IPS-NIHi7 (cell line): ENCODE results near the gene ELL.

Source experiments
- DNase-seq: peaks from one replicate; pipeline ENCODE4 v3.0.0; 2012; ENCODE audit warnings: mixed read lengths; ENCODE audit errors: extremely low spot score

Gene ELL

DNA sequence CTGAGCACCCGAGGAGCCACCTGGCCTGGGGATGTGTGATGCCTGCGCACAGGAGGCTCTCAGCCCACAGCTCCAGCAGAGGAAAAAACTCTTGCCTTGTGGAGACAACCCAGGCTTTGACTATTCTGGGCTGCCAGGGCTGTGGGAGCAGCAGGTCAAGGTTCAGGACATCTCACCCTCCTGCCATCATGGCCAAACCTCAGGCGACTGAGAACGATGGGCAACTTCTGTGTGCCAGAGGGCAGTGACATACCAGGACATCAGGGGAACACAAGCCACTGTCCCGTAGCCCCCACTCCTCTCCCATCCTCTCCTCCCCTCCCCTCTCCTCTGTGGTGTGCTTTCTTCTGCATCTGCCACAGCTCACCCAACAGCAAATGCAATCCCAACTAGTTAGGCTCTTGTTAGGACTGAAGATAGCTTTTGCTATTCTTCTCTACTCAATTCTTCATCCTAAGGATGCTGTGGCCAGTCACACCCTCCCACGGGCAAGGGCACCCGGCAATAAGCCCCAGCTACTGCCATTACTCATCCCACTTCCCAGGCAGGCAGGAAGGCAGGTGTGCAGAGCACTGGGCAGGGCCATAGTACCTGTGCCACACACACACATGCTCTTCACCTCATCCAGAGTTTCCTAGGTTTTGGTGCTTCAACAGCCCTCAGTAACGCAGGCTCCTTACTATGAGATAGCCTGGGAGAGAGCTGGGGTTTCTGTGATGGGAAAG lies 16.8 kb downstream of the ELL start:
- no peak for DNase-seq

DNA sequence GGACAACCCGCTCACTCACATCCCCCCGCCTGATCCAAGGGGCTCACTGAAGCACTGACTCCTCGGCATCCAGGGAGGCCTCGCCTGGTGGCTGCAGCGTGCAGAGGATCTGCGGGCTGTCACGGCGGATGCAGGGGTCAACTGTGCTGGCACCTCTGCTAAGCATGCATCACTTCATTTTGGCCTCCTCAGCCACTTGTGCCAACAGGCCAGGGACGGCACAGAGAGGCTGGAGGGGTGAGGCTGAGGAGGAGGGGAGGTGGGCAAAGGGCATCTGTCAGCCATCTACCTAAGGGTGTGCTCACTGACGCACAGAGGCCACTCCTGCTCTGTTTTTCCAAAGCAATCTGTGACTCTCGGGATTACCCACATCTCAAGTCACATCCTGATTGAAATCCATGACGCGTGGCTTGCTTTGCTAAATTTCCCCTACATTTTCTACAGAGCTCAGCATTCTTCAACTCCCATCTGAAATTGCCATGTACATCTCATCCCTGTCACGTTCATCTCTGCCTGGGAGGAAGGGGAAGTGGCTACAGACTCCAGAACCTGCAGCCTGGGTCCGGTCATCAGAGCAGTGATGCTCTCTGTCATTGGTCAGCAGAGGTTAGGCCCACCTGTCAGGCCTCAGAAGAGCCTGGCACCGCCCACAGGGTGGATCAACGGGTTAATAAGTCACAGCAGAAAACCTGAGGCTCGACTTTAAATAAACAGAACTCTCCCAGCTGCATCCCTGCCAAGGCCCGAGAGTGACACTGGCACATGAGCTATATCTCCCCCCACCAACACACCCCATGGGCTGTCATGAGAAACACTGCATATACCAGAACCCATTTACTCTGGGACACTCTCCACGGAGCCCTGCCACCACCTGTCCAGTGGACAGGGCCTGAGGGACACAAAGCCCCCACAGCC lies 17.6 kb downstream of the ELL start:
- DNase-seq = no peak

DNA sequence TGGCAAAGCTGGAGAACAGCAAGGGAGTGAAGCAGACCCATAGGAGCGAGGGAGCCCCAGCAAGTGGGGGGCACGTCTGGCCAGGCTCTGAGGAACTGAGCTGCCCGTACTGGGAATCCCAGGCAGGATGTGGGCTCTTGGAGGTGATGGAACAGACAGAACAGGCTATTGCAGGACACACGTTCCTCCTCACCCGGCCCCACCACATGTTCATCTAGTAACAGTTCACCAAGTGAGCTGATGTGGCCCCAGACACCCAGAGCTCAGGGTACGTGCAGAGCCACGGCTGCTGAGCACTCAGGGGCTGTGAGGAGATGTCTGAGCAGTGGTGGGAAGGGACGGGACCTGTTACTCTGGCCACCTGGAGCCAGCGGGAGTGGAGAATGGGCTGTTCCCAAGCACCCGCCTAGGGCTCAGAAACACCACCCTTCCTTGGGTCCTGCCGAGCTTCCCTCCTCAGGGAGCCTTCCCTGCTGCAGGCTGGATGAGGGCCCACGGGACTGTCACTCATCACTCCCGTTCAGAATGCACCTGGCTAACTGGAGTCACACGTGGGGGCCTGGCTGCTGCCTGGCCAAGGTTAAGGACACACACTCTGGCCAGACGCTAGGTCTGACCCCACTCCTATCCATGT lies 18.4 kb downstream of the ELL start:
- DNase-seq = no peak

DNA sequence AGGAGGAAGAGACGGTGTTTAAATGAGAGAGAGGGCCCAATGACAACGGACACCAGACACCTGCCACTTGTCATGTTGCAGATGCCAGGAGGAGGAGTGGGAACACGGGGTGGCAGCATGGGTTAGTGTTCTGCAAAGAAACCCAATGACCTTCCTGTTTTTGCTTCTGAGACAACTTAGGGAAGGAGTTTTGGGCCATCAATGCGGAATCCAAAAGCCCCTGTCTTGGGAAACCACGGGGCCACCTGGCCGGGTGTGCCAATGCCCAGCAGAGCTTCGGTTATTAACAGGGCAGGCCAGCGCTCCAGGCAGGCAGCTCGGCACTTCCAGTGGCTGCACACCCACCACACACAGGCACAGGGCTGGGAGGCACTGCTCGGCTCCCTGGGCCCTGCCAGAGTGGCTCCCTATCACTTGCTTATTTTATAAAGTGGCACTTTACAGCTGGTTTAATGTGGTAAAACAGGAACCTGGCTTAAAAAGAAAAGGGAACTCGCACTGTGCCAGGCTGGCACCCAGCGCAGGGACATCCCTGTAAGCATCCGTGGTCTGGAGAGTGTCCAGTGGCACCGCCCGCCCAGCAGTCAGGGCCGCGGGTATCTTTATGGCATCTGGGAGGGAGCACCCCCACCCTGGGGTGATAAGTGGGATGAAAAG lies 19.1 kb downstream of the ELL start:
- DNase-seq = no peak

DNA sequence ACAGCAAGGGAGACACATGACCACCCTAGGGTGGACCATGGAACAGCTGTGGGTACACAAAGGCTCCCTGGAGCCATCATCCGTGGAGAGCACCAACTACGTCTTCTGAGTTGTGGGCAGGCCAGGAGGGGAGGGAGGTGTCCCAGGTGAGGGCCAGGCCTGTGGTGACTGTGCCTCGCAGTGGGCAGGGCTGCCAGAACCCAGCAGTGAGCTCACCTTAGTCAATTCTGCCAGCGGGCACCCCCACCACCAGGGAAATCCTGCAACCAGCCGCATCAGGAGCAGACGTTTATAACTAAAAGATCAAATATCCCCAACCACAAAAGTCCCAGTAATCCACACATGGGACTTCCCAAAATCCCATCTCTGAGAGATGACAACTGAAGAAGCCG lies 19.6 kb downstream of the ELL start:
- no peak for DNase-seq

DNA sequence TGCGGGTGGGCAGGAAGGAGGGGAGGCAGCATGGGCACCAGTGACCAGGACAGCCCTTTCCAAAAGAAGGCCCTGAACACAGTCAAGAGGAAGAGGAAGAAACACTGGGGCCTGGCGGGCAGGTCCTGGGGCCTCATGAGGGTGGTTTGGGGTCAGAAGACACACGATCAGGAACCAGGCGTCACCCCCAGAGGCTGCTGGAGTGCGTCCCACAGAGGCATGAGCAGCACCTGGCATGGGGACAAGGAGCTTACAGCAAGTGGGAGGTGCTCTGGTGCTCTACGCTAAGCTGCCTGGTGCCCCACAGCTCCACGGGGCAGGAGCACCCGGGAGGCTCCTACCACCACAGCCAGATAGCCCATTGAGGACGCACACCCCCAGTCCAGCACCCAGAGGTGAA lies 20.0 kb downstream of the ELL start:
- no peak for DNase-seq

DNA sequence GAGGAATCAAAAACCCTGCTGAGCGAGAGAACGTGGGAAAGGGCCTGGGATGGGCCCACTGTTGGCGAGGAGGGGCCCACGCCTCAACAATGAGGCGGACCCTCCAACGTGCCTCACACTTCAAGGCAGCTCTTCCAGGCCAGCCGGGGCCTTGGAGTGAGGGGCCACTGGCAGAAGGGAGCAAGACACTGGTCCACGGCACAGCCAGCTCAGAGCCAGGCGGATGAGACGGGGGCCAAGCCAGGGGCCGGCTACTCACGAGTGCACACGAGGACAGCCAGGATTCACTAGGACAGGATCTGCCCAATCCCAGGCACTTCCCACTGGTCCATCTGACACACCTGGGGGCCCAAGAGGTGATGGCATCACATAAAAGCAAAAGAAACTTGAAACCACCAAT lies 20.5 kb downstream of the ELL start:
- no peak for DNase-seq

DNA sequence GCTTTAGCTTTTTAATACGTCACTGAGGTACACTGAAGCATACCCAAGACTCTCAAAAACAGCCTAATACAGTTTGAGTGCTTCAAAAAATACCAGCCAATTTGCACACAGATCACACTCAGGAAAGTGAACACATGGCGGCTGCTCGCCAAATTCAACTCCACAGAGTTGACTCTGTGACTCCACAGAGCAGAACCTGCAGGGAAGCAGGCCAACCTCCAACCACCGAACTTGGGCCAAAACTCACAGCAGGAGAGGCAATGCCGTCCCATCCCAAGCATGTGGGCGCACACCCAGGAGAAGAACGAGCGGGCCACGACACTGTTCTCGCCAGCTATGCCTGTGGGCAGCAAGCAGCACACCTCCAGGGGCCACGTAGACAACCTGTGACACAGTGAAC lies 21.1 kb downstream of the ELL start:
- no peak for DNase-seq

DNA sequence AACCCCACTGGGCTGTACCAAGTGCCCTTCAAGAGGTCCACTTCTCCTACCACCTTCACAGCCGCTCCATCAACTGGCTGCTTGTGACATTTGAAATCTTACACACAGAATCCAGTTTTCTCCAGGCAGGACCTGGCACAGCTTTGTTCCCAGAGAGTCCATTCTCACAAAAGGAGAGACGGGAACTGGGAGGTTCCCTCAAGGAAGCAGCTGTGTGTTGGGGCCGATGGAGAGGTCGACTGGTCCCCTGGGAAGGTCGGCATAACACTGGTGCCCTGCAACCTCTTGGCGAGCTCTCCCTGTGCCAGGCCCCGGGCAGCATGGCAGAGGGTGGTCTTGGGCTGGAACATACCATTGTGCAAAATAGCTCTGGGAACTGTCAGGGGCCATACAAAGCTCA lies 21.5 kb downstream of the ELL start:
- DNase-seq = no peak

DNA sequence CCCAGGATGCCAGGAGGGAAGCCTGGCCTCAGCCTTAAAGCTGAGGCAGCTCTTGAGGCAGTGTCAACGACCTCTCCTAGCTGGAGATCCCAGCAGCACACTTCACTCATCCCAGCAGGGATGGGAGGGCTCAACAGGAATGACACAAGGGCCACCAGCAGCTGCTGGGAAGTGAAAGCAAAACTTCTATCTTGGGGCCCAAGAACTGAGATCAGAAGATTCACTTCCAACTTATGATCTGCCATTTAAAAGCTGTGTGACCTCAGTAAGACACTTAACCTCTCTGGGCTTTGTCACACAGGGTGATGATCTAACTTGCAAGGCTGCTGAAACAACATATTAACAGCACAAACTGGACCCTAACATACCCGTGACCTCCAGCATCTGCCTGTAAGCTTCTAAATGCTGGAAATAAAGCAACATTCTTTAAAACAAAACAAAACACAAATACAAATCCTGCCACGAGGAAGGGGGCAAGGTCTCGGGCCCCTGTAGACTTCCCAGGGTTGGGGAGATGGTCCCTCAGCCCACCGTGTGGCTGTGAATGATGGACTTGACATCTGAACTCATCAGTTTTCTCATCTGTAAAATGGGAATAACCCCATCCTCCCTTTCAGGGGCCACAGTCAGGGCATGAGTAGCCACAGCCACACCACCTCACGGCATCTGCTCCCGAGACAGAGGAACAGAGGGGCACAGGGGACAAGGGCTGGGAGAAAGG lies 22.7 kb downstream of the ELL start:
- no peak for DNase-seq

DNA sequence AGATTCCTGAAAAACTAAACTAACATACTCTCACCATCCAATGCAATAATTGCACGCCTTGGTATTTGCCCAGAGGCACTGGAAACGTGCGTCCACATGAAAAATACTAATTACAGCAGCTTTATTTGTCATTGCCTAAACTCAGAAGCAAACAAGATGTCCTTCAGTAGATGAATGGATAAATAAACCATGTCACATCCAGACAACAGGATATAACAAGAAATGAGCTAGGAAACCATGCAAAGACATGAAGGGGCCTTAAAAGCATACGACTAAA lies 25.0 kb downstream of the ELL start:
- no peak for DNase-seq

DNA sequence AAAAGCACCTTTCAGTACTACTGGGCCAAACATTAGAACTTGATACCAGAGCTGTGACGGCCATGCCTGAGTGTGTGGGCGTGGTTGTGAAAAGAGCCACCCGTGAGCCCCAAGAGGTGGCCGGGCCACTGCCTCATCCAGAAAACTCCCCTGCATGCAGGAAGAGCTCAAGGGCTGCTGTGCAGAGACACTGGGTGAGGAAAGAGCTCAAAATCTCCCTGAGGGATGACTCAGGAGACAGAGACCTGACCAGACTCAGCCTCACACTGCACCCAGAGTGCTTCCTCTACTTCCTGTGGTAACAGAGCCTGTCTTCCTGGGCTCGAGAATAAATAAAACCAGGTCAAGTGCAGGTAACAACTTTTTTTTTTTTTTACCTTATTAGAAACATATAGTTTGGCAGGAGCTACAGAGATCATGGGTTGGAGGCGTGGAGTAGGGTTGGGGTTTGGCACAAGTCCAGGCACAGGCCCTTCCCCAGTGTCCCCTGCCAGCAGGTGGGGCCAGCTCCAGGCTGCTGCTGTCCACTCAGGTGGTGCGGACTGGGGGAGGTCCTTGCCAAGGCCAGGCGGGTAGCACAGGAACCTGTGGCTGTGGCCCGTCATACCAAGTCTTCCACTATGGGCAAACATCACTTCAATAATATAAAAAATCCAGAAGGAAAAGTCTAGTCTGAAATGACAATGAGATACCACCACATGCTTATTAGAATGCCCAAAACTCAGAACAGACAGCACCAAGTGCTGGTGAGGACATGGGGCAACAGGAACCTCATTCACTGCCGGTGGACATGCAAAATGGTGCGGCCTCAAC lies 25.5 kb downstream of the ELL start:
- no peak for DNase-seq

DNA sequence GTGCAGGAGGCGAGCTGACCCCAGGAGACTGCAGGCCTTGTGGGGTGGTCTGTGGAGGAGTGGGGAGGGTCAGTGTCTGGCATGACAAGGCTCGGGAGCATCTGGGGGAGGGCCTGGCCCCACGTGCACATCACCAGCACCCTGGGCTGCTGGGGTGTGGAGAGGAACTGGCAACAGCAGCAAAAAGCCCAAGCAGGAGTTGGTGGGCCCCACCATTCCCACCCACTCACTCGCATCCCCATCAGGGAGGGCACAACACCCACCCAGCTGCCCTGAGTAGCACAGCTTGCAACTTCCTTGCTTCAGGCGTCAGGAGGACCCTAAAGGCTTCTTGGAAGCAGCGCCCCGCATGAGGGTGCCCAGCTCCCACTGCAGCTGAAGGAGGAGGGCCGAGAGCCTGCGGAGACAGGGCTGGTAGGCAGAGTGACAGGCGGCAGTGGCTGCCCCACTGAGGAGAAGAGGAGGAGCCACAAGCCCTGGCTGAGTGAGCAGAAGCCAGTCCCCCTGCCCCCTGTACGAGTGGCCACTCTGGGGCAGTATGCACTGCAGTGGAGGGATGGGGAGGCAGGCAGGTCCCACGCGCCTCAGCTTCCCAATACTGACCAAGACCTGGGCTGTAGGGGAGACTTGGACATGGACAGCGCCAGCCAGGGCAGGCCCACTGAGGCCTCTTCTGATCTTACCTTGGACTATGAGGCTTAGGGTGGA lies 26.5 kb downstream of the ELL start:
- peak; percentile 53 for DNase-seq

DNA sequence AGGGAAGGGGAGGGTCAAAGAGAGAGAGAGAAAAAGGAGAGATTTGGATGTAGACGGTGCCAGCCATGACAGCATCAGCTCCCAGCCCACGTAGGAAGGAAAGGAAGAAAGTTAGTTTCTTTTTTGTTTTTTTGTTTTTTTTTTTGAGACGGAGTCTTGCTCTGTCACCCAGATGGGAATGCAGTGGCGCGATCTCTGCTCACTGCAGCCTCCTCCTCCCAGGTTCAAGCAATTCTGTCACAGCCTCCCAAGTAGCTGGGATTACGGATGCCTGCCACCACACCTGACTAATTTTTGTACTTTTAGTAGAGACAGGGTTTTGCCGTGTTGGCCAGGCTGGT lies 27.6 kb downstream of the ELL start:
- DNase-seq = no peak

DNA sequence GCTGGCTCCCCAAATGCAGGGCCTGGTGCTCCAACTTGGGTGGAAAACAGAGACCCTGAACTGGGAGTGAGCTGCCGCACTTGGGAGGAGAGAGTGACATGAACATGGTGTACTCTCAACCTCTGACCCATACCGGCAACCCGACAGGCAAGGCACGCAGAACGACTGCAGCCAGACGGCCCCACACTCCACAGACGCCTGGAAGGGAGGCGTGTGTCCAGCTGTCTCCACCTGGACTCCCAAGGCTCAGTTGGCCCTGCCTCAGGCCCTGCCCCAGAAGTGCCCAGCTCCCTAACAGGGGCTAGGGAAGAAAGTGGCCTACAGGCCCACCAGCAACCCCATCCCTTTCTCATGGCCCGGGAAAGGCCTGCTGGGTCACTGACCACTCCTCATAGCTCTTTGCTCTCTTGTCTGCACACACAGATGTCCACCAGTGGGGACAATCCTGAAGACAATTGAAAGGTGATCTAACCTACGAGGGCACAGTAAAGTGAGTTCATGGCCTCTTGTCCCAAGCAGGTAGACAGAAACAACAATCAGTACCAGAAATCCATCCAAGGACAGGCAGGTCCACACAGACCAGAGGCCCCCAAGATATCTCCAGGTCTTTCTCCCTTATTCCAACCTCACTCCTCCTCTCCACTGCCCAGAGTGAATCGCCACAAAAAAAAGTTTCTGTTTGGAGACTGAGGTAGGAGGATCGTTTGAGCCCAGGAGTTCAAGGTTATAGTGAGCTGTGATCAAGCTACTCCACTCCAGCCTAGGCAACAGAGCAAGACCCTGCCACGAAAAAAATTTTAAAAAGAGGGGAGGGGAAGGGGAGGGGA lies 28.2 kb downstream of the ELL start:
- DNase-seq = no peak

DNA sequence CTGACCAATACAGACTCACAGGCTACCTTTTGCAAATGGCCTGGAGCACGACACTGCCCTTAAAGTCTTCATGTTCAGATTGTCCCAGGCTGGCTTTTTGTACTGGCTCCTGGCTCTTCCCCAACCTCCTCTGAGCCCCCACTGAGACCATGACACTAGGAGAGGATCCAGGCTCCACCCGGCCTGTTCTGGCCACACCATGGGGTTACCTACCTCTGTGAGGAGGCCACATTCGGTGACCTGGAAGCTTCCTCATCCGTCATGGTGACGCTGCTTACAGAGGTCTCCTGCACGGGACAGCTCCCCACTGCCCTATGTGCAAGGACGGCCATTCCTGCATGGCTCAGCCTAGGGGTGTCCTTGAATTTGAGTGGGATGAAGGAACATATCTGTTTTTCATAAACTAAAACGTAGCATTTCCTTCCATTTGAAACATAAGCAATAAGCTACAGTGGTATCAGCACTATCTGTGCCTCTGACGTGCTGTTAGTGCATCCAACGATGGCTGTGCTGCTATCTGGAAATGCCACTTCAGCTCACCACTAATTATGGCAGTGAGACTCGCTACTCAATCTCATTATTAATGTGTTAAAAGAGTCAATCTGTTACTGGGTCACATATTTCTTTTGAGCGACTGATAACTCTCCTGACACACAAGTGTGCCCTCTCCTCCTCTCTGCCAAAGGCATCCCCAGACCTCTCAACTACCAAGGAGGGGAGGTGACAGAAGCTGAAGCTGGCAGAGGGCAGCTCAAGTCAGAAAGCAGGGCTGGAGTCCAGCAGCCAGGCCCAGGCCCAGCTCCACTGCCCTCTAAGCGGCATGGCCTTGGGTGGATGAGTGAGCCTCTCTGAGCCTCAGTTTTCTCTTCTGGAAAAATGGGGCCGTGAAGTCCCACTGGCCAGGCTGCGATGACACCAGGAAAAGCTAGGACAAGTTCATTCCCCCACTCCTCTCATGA lies 29.6 kb downstream of the ELL start:
- DNase-seq = no peak

DNA sequence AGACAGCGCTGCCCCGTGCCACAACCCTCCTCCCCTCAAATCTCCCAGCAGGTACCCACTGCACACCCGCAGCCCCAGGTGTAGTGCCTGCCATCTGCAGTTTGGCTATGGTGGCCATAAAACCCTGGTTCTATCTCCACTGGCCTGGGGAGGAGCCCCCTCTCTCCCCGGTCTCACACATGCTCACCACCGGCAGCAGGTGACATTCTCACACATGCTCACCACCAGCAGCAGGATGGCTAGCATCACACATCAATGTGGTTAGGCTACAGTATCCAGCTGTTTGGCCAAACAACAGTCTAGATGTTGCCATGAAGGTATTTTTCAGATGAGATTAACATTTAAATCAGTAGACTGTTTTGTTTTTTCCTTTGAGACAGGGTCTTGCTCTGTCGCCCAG lies 31.1 kb downstream of the ELL start:
- DNase-seq = no peak

DNA sequence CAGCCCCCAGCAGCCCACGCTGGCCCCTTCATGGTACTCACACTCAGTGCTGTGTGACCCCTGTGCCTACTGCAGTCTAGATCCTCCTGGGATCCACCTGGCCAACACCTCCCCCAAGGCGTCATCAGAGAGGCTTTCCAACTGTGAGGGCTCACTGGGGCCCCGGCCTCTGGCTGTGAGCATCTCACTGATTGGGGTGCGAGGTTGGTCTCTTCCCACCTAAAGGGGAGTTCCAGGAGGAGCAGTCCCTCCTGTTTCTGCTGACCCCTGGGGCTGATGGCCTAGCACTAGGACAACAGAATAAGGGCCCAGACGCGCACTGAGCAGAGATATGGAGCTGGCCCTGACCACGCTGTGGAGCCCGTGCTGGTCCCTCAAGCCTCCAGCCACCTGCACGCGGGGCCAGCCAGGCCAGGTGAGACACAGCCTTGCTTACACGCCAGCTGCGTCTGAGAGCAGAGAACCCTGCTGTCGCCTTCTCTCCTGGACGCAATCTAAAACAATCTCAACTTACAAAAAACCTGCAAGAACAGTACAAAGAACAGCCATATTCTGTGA lies 32.2 kb downstream of the ELL start:
- no peak for DNase-seq
